IMR-90 (cell line): ENCODE data around the gene SPON1. TPM values are rescaled to one million over a fixed set of nuclear protein-coding genes. Genes with fewer than 3 reads are reported as not detected.
A peak's percentile ranks its signal among the peaks of the same experiment; 100 is the strongest.

Source experiments
- ATAC-seq: fragments of 200-7000 bp; cut with Tn5 transposase; 2 replicates; pipeline ENCODE4 v1.9.1; 2020; ENCODE audit warnings: low read depth, mild to moderate bottlenecking, moderate library complexity
- BruUV-seq: library from RNA; stranded (reverse); fragments of 400-500 nt; replicated peaks from 2 replicates; lab custom pipeline; 2021; lab: Mats Ljungman, UMichigan
- CTCF ChIA-PET: fragments of 300-600 bp; formaldehyde crosslinking; extraction: SDS; loops from one replicate; lab custom pipeline; 2021; ENCODE audit warnings: antibody characterized with exemption; lab: Yijun Ruan, JAX
- POLR2A ChIA-PET: fragments of 300-600 bp; sonication (Branson Sonifier 250); formaldehyde crosslinking; loops from one replicate; lab custom pipeline; 2022; ENCODE audit warnings: antibody characterized with exemption; ENCODE audit not compliant: unreplicated experiment; lab: Charles Lee
- DNase-seq: peaks from one replicate; pipeline ENCODE4 v3.0.0; 2013
- H2AFZ ChIP-seq: replicated peaks from 2 replicates; pipeline ENCODE3; 2013; ENCODE audit warnings: low read length, mild to moderate bottlenecking; ENCODE audit not compliant: poor library complexity
- H2AK5ac ChIP-seq: 2 replicates; pipeline ENCODE4 v1.6.1; 2013; ENCODE audit warnings: low read depth, low read length, inconsistent platforms
- H2AK9ac ChIP-seq: replicated peaks from 2 replicates; pipeline ENCODE3; 2013; ENCODE audit warnings: mild to moderate bottlenecking, low read depth, low read length, moderate library complexity; ENCODE audit not compliant: poor library complexity
- H2BK120ac ChIP-seq: 2 replicates; pipeline ENCODE4 v1.6.1; 2013; ENCODE audit warnings: low read depth, low read length, inconsistent platforms
- H2BK15ac ChIP-seq: 3 replicates; pipeline ENCODE4 v1.6.1; 2013; ENCODE audit warnings: low read depth, low read length, inconsistent platforms
- H2BK20ac ChIP-seq: 2 replicates; pipeline ENCODE4 v1.6.1; 2013; ENCODE audit warnings: low read depth, mild to moderate bottlenecking, inconsistent platforms, low read length, moderate library complexity
- H2BK5ac ChIP-seq: 2 replicates; pipeline ENCODE4 v1.6.1; 2013; ENCODE audit warnings: mild to moderate bottlenecking, low read depth, low read length, inconsistent platforms; ENCODE audit not compliant: poor library complexity, severe bottlenecking
- H3K14ac ChIP-seq: replicated peaks from 2 replicates; pipeline ENCODE4 v1.6.1; 2013; ENCODE audit warnings: low read depth, low read length, inconsistent platforms
- H3K18ac ChIP-seq: 2 replicates; pipeline ENCODE4 v1.6.1; 2013; ENCODE audit warnings: low read depth, low read length, control low read depth
- H3K23ac ChIP-seq: 2 replicates; pipeline ENCODE4 v1.6.1; 2013; ENCODE audit warnings: low read depth, low read length, inconsistent platforms
- H3K27ac ChIP-seq: 2 replicates; pipeline ENCODE4 v1.5.1; 2013; ENCODE audit warnings: mild to moderate bottlenecking, control low read depth, low read length; ENCODE audit not compliant: insufficient read depth
- H3K27me3 ChIP-seq: 2 replicates; pipeline ENCODE4 v1.6.1; 2013; ENCODE audit warnings: low read length; ENCODE audit not compliant: control insufficient read depth, insufficient read depth
- H3K36me3 ChIP-seq: 2 replicates; pipeline ENCODE4 v1.6.1; 2013; ENCODE audit warnings: low read length, mixed read lengths; ENCODE audit not compliant: control insufficient read depth, insufficient read depth
- H3K4ac ChIP-seq: 2 replicates; pipeline ENCODE4 v1.6.1; 2013; ENCODE audit warnings: low read depth, low read length, inconsistent platforms
- H3K4me1 ChIP-seq: 2 replicates; pipeline ENCODE4 v1.6.1; 2013; ENCODE audit warnings: low read length, mixed read lengths; ENCODE audit not compliant: control insufficient read depth, insufficient read depth
- H3K4me2 ChIP-seq: 2 replicates; pipeline ENCODE4 v1.6.1; 2013; ENCODE audit warnings: low read depth, mild to moderate bottlenecking, control low read depth, low read length, moderate library complexity
- H3K4me3 ChIP-seq: 2 replicates; pipeline ENCODE4 v1.5.1; 2013; ENCODE audit warnings: low read depth, mild to moderate bottlenecking, control low read depth, low read length, moderate library complexity; ENCODE audit not compliant: insufficient read depth
- H3K56ac ChIP-seq: 2 replicates; pipeline ENCODE4 v1.6.1; 2013; ENCODE audit warnings: low read length, inconsistent platforms; ENCODE audit not compliant: insufficient read depth; ENCODE audit errors: extremely low read depth
- H3K79me1 ChIP-seq, 2 experiments: 2 replicates each; pipeline ENCODE4 v1.6.1; 2013; ENCODE audit warnings: low read length in 2 of 2, inconsistent platforms in 1 of 2, low read depth in 1 of 2
- H3K9ac ChIP-seq: 2 replicates; pipeline ENCODE4 v1.6.1; 2013; ENCODE audit warnings: low read depth, low read length, control low read depth
- H3K9me1 ChIP-seq: 2 replicates; pipeline ENCODE4 v1.6.1; 2013; ENCODE audit warnings: low read length, inconsistent platforms; ENCODE audit not compliant: insufficient read depth
- H3K9me3 ChIP-seq: 2 replicates; pipeline ENCODE4 v1.6.1; 2013; ENCODE audit warnings: low read length; ENCODE audit not compliant: control insufficient read depth, insufficient read depth
- H4K20me1 ChIP-seq: 2 replicates; pipeline ENCODE4 v1.6.1; 2013; ENCODE audit warnings: low read length, inconsistent platforms; ENCODE audit not compliant: insufficient read depth
- H4K5ac ChIP-seq: 2 replicates; pipeline ENCODE4 v1.6.1; 2013; ENCODE audit warnings: mild to moderate bottlenecking, low read depth, low read length, control low read depth
- H4K8ac ChIP-seq, 2 experiments: 2 replicates each; pipeline ENCODE4 v1.6.1; 2013; ENCODE audit warnings: low read depth in 2 of 2, low read length in 2 of 2, control low read depth in 1 of 2, inconsistent platforms in 1 of 2
- H4K91ac ChIP-seq: 2 replicates; pipeline ENCODE4 v1.6.1; 2013; ENCODE audit warnings: low read depth, low read length, inconsistent platforms; ENCODE audit not compliant: insufficient read depth
- FOS ChIP-seq: fragments of 150-350 bp; IDR thresholded peaks from 2 replicates; pipeline ENCODE4 v1.6.1; 2016; ENCODE audit warnings: low read depth, low read length
- RCOR1 ChIP-seq: IDR thresholded peaks from 2 replicates; pipeline ENCODE4 v1.6.1; 2012; ENCODE audit warnings: mild to moderate bottlenecking, low read length, improper control_type of control experiment; ENCODE audit not compliant: insufficient replicate concordance
- SMC3 ChIP-seq: fragments of 150-350 bp; IDR thresholded peaks from 2 replicates; pipeline ENCODE4 v1.6.1; 2016; ENCODE audit warnings: low read depth, mild to moderate bottlenecking, antibody characterized with exemption, low read length, moderate library complexity
- whole genome bisulfite sequencing, 2 experiments: methylation state at CpG; one replicate each; pipeline versions ENCODE4 v1.1.5 to v1.1.7; 2013; ENCODE audit warnings: missing lambda C conversion rate in 2 of 2; ENCODE audit not compliant: insufficient read length in 1 of 2; ENCODE audit errors: extremely low coverage in 2 of 2; 5-methylcytosine and 5-hydroxymethylcytosine counted together
- dilution Hi-C: fragments of 300-500 bp; cut with HindIII; formaldehyde crosslinking; loops from one replicate; pipeline ENCODE4 v1.14.3; 2018; ENCODE audit warnings: low sequenced_read_pairs; ENCODE audit not compliant: unreplicated experiment
- in situ Hi-C: fragments of 300-500 bp; cut with MboI; formaldehyde crosslinking; loops from 3 replicates; pipeline ENCODE4 v1.14.3; 2019; ENCODE audit warnings: low sequenced_read_pairs, inconsistent platforms, mixed read lengths
- intact Hi-C: fragments of 100-400 bp; cut with micrococcal nuclease; formaldehyde crosslinking; loops from 2 replicates; pipeline ENCODE4 v1.10.0; 2022
- polyA plus RNA-seq, 3 experiments: library from polyadenylated mRNA; depleted of rRNA; stranded (reverse); fragments of >200 nt; gene quantifications; 2 replicates each; pipeline ENCODE4 v1.2.3, GENCODE V29; 2012; ENCODE audit warnings: low replicate concordance in 1 of 3
- total RNA-seq: library from RNA; depleted of rRNA; stranded (reverse); fragments of >200 nt; gene quantifications from 2 replicates; pipeline ENCODE4 v1.2.3, GENCODE V29; 2012

SPON1 gene
- total and polyA plus RNA-seq, 2 of the 4 experiments (the other 2 are of a cell fraction), result 0.62 to 0.72 TPM

- Histone ChIP-seq H3K27ac (no peak overlapping the region), H2BK20ac (no peak overlapping the region), H3K79me1 (no peaks in the 10 kb centered on the region), H4K20me1 (no peaks in the 10 kb centered on the region), H2BK15ac (no peak overlapping the region), H2AFZ (no peak overlapping the region), H3K9me3 (no peaks in the 10 kb centered on the region; the same call in 1 of the 2 replicates), H4K5ac (no peak overlapping the region), H3K4ac (no peak overlapping the region), H2BK120ac (no peak overlapping the region), H2BK5ac (no peak overlapping the region), H2AK5ac (no peak overlapping the region), H3K56ac (no peak overlapping the region), H3K36me3 (no peaks in the 10 kb centered on the region), H3K18ac (no peak overlapping the region), H3K9me1 (no peaks in the 10 kb centered on the region), H4K8ac (no peak overlapping the region), H3K4me2 (peak overlapping the region; percentile 67; the same call in 1 of the 2 replicates), H3K9ac (no peak overlapping the region), H3K27me3 (peaks cover 17% of the 10 kb centered on the region), H3K14ac (no peak overlapping the region), H3K23ac (no peak overlapping the region), H3K4me1 (no peaks in the 10 kb centered on the region), H2AK9ac (no peak overlapping the region), H3K4me3 (no peak overlapping the region), H4K91ac (no peak overlapping the region)
- TF ChIP-seq FOS, result no peak
- TF ChIP-seq SMC3, result no peak
- TF ChIP-seq RCOR1, result no peak
- DNase-seq (no peak), ATAC-seq (peak; percentile 56)
- ChIA-PET CTCF (no interaction called here), POLR2A (no interaction called here)
- in situ Hi-C loops, result no loop called here
- 0% methylated on average over 1 of the region's 5 CpGs; no CpG with 5 or more reads in 1 of the 2 experiments for WGBS, 2 experiments
- BruUV-seq, result no TSS peak
- dilution Hi-C loops, result no loop called here
- intact Hi-C loops, result no loop called here
Measured at GRCh38 chr11:14223636-14224288, 261.2 kb downstream of the SPON1 start.
